ENCODE results near the gene PGD. TPM values are rescaled to one million over a fixed set of nuclear protein-coding genes. Genes with fewer than 3 reads are reported as not detected.
"Not testable (repeated sequence)": the region's sequence is repeated elsewhere in the genome, so short reads cannot be mapped to it uniquely, and the experiment has no call there.

Gene PGD
- total RNA-seq, 2 donors from 2014 or later, result 66.7 to 78.8 TPM

DNA sequence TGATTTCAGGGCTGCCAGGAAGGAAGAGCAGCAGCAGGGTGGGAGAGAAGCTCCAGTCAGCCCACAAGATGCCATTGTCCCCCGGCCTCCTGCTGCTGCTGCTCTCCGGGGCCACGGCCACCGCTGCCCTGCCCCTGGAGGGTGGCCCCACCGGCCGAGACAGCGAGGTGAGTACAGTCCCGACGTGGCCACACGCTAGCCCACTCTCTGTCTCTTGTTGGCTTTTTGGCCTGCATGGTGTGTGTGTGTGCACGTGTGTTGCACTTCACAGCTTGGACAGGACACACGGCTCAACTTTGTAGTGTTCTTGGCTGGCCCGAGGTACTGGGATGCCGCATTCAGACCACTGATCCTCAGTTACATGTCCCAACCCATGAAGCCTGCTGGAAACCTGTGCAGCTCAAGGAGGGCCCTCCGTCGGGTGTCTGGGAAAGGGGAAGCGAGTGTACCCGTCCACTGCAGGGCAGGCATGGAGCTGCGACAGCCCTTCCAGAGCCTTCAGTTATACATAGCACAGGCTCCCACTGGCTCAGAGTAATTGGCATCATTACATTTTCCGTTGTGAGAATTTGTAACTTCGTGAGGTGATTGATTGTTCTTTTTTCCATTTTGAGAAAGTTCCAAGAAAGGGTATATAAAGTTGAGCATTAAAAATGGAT lies 51.4 kb downstream of the PGD start:
- no peaks in the 10 kb centered on the region for H3K4me1 Mint-ChIP-seq (ENCODE audit: low read depth)
- H3K27me3 Mint-ChIP-seq (ENCODE audit: low read depth), result no peaks in the 10 kb centered on the region
- no peaks in the 10 kb centered on the region for H3K9me3 Mint-ChIP-seq
- H3K36me3 Mint-ChIP-seq (ENCODE audit: insufficient read depth in 2 of 2), result peaks cover 0 to 3% of the 10 kb centered on the region in 2 donors
- no peak overlapping the region for H3K27ac Mint-ChIP-seq
- DNase-seq, result no peak
- ATAC-seq (replicated peaks in 1 of 2), result no peak
- no peak overlapping the region for H3K4me3 Mint-ChIP-seq

DNA sequence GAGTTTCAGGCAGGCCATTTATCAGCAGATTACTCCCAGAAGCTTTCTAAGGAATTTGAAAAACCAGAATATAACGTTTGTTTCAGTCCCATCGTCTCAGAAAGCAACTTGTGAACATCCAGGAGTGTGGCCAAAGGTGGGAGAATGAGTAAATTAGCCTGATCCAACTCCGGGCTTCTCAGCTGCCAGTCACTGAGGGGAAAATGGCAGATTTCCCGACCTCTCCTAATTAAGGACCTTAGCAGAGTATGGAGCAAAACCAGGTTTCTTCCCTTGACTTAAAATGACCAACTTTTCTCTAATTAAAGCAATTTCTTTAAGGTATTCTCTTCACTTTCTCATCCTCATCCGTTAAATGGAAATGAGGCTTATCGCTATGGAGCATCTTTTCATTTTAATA lies 52.0 kb downstream of the PGD start:
- Mint-ChIP-seq H3K9me3 (no peaks in the 10 kb centered on the region), H3K36me3 (ENCODE audit: insufficient read depth in 2 of 2) (peaks cover 0 to 5% of the 10 kb centered on the region in 2 donors), H3K27ac (no peak overlapping the region), H3K27me3 (ENCODE audit: low read depth) (no peaks in the 10 kb centered on the region), H3K4me3 (no peak overlapping the region), H3K4me1 (ENCODE audit: low read depth) (no peaks in the 10 kb centered on the region)
- ATAC-seq (replicated peaks in 1 of 2) (no peak), DNase-seq (no peak)

DNA sequence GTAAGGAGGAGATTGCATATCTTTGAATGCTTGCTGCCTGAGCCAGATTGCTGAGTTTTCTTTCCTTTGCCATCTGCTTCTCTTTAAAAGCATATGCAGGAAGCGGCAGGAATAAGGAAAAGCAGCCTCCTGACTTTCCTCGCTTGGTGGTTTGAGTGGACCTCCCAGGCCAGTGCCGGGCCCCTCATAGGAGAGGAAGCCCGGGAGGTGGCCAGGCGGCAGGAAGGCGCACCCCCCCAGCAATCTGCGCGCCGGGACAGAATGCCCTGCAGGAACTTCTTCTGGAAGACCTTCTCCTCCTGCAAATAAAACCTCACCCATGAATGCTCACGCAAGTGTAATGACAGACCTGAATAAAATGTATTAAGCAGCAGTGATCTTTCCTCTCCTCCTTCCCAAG lies 52.4 kb downstream of the PGD start:
- Mint-ChIP-seq H3K9me3 (no peaks in the 10 kb centered on the region), H3K36me3 (ENCODE audit: insufficient read depth in 2 of 2) (peaks cover 0 to 9% of the 10 kb centered on the region in 2 donors), H3K4me1 (ENCODE audit: low read depth) (no peaks in the 10 kb centered on the region), H3K27me3 (ENCODE audit: low read depth) (no peaks in the 10 kb centered on the region), H3K4me3 (no peak overlapping the region), H3K27ac (no peak overlapping the region)
- no peak for ATAC-seq (replicated peaks in 1 of 2)
- DNase-seq, result no peak

DNA sequence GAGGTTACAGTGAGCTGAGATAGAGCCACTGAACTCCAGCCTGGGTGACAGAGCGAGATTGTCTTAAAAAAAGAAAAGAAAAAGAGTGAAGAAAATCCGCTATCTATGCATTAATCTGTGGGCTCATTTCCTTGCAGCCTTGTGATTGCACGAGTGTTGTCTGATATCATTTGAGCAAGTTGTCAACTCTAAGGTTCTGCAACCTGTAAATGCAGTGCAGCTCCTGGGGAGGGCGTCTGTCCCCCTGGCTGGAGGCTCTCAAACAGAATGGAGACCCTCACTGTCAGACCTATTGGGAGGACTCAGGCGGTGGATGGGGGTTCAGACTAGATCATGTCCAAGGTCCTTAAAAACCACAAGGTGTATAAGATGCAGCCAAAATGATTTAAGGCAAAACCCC lies 57.2 kb downstream of the PGD start:
- DNase-seq (no peak), ATAC-seq (replicated peaks in 1 of 2) (no peak)
- H3K27me3 Mint-ChIP-seq (ENCODE audit: low read depth), result no peaks in the 10 kb centered on the region
- H3K27ac Mint-ChIP-seq, result no peak overlapping the region
- H3K4me3 Mint-ChIP-seq, result no peak overlapping the region
- no peaks in the 10 kb centered on the region for H3K9me3 Mint-ChIP-seq
- peaks cover 0 to 9% of the 10 kb centered on the region in 2 donors for H3K36me3 Mint-ChIP-seq (ENCODE audit: insufficient read depth in 2 of 2)
- H3K4me1 Mint-ChIP-seq (ENCODE audit: low read depth), result no peaks in the 10 kb centered on the region

DNA sequence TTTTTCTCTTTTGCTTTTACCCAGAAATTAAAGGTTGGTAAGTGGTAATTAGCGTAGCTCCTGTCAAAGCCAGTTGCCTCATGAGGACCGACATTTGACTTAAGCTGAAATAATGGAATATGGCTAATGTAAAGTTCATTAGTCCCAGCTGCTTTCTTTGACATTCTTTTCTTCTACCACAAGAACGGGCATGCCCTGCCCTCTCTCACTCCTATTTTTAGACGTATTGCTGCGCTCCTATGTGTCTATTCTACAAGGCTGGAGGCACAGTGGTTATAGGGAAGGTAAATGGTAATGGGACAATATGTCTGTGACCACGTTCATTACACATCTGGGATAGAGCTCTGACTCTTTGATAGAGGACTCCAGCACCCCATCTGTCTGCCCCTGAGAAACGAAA lies 57.8 kb downstream of the PGD start:
- Mint-ChIP-seq H3K27me3 (ENCODE audit: low read depth) (no peaks in the 10 kb centered on the region), H3K4me3 (no peak overlapping the region), H3K9me3 (no peaks in the 10 kb centered on the region), H3K36me3 (ENCODE audit: insufficient read depth in 2 of 2) (peaks cover 0 to 12% of the 10 kb centered on the region in 2 donors), H3K27ac (no peak overlapping the region), H3K4me1 (ENCODE audit: low read depth) (no peaks in the 10 kb centered on the region)
- DNase-seq, result no peak
- ATAC-seq (replicated peaks in 1 of 2), result no peak

DNA sequence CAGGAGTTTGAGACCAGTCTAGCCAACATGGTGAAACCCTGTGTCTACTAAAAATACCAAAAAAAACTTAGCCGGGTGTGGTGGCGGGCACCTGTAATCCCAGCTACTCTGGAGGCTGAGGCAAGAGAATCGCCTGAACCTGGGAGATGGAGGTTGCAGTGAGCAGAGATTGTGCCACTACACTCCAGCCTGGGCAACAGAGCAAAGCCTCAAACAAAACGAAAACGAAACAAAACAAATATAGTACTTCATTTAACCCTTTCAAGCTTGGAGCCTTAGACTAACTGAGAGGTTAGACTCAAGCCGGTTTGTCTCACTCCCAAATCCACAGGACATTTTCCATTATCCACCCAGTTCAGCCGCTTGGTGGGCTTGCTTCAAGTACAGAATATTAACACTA lies 58.6 kb downstream of the PGD start:
- DNase-seq; ATAC-seq (replicated peaks in 1 of 2); H3K27me3 Mint-ChIP-seq (ENCODE audit: low read depth); H3K9me3 Mint-ChIP-seq; H3K4me3 Mint-ChIP-seq; H3K4me1 Mint-ChIP-seq (ENCODE audit: low read depth); H3K27ac Mint-ChIP-seq: not testable (repeated sequence)
- H3K36me3 Mint-ChIP-seq (ENCODE audit: insufficient read depth in 2 of 2), result peaks cover 0 to 17% of the 10 kb centered on the region in 2 donors

DNA sequence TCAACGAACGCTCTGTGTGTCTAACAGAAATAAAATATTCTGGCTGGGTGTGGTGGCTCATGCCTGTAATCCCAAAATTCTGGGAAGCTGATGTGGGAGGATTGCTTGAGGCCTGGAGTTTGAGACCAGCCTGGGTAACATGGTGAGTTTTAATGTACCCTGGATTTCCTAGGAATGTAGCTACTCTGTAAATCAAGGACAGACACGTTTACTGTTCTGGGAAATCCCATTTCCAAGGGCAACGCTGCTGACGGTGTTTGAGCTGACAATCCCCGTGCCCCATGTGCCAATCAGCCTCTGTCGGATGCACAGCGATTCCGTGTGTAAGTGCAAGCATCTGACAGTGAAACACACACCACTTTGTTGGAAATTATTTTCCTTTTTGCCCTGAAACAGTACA lies 59.0 kb downstream of the PGD start:
- DNase-seq, result no peak
- H3K4me1 Mint-ChIP-seq (ENCODE audit: low read depth), result no peaks in the 10 kb centered on the region

DNA sequence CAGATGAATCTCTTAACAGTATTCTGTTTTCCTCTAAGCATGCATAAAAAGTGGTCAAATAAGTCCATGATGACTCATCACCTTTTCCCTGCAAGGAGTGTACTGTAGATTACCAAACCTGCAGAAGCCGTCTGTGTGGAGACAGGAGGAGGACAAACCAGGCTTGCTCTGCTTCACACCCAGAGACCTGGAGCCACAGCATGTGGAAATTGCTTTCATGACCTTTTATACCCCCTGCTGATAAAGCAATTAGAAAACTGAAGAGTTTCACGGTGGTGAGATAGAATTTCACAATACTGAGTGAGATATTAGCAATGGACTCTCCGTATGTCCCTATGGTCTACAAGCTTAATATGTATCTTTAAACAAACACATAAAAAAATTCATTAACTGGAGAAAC lies 60.3 kb downstream of the PGD start:
- no peak overlapping the region for H3K4me3 Mint-ChIP-seq
- H3K4me1 Mint-ChIP-seq (ENCODE audit: low read depth), result no peaks in the 10 kb centered on the region
- H3K27me3 Mint-ChIP-seq (ENCODE audit: low read depth), result no peaks in the 10 kb centered on the region
- DNase-seq, result no peak
- no peak for ATAC-seq (replicated peaks in 1 of 2)
- peaks cover 0 to 19% of the 10 kb centered on the region in 2 donors for H3K36me3 Mint-ChIP-seq (ENCODE audit: insufficient read depth in 2 of 2)
- H3K27ac Mint-ChIP-seq, result no peak overlapping the region
- H3K9me3 Mint-ChIP-seq, result no peaks in the 10 kb centered on the region

More for the DNA sequence above, 59.0 kb downstream of the PGD start:
- Mint-ChIP-seq H3K27me3 (ENCODE audit: low read depth) (no peaks in the 10 kb centered on the region), H3K36me3 (ENCODE audit: insufficient read depth in 2 of 2) (peaks cover 0 to 19% of the 10 kb centered on the region in 2 donors), H3K4me3 (no peak overlapping the region), H3K27ac (no peak overlapping the region), H3K9me3 (no peaks in the 10 kb centered on the region)
- no peak for ATAC-seq (replicated peaks in 1 of 2)

DNA sequence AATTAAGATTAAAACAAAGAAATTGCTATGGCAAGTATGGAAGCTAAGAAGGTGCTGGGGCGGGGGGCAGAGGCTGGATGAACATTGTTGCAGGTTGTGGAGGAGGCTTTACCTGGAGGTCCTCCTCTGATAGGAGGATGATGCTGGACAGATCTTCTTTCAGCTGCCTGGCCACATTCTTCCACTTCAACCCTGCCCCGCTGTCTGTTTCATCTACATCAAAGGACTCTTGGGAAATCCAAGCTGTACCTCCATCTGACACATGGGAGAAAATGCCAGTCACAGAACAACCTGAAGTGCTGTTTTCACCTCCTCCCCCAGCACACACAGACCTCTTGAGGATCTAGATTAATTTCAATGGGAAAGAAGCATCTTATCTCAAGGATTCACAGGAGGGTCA lies 68.2 kb downstream of the PGD start:
- Mint-ChIP-seq H3K36me3 (ENCODE audit: insufficient read depth in 2 of 2) (peaks cover 3 to 13% of the 10 kb centered on the region in 2 donors), H3K4me3 (no peak overlapping the region), H3K27me3 (ENCODE audit: low read depth) (no peaks in the 10 kb centered on the region), H3K9me3 (no peaks in the 10 kb centered on the region), H3K27ac (no peak overlapping the region), H3K4me1 (ENCODE audit: low read depth) (peaks cover 14% of the 10 kb centered on the region)
- DNase-seq (no peak), ATAC-seq (replicated peaks in 1 of 2) (no peak)

DNA sequence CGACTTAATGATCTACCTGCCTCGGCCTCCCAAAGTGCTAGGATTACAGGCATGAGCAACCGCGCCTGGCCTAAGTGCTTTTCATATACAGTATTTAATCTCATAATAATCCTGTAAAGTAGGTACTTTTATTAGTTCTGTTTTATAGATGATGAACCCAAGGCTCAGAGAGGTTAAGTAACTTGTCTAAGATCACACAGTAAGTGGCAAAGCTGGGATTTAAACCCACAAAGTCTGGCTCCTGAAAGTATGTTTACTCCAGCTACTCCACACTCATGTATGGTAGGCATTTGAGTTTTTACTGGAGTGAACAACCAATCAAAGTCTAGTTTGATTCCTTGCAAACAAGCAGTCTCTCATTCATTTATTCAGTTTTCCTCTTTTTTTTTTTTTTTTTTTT lies 71.2 kb downstream of the PGD start:
- Mint-ChIP-seq H3K27ac (no peak overlapping the region), H3K27me3 (ENCODE audit: low read depth) (no peaks in the 10 kb centered on the region), H3K9me3 (no peaks in the 10 kb centered on the region), H3K36me3 (ENCODE audit: insufficient read depth in 2 of 2) (peaks cover 5 to 14% of the 10 kb centered on the region in 2 donors), H3K4me3 (no peak overlapping the region), H3K4me1 (ENCODE audit: low read depth) (peaks cover 38% of the 10 kb centered on the region)
- DNase-seq (no peak), ATAC-seq (replicated peaks in 1 of 2) (no peak)

Other genes with a start within 250 kb of the PGD start
- gene KIF1B, start 188.5 kb upstream of the PGD start, total RNA-seq, result 10 to 100 TPM; 12.5 to 16.6 TPM
- gene CENPS, start 31.4 kb downstream of the PGD start, total RNA-seq, result 10 to 100 TPM; 15.7 to 16.8 TPM
- under 1 TPM in 1 of 2 donors, not detected in 1; 0.69 TPM for gene CORT, start 51.0 kb downstream of the PGD start, total RNA-seq
- gene DFFA, start 73.5 kb downstream of the PGD start, total RNA-seq, result 10 to 100 TPM; 26.4 to 27.1 TPM
- gene PEX14, start 75.9 kb downstream of the PGD start, total RNA-seq, result 10 to 100 TPM; 25.7 to 30.2 TPM